Head of caudate nucleus (tissue), 42 donors: ENCODE data around the gene PCTP.
A peak's percentile ranks its signal among the peaks of the same experiment; 100 is the strongest.

ENCODE experiments used
- DNase-seq, 42 donors: peaks; one replicate each; pipeline versions ENCODE4 v3.0.0 to v3.0.0-alpha.2; 2020 to 2021; ENCODE audit warnings: mixed read lengths in 7 of 42
- intact Hi-C: fragments of 100-400 bp; cut with DNase I; formaldehyde crosslinking; loops from one replicate; pipeline ENCODE4 v1.15.0; 2022

The PCTP gene

DNA sequence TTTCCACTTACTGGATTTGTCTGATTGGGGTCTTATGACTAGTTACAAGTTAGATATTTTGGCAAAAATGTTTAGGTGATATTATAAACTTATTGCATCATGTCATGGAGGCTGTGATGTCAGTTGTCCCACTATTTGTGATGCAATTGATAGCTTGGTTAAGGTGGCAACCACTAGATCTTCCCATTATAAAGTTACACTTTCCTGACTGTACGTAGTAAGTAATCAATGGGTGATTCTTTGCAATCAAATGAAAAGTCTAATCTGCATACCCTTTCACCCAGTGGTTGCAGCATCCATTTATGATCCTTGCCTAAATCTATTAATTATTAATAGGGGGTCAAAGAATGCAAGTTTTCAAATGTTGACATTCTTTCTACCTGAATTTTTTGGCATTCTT, 4.4 kb upstream of the PCTP start:
- intact Hi-C loops, result no loop called here
- no peak for DNase-seq

DNA sequence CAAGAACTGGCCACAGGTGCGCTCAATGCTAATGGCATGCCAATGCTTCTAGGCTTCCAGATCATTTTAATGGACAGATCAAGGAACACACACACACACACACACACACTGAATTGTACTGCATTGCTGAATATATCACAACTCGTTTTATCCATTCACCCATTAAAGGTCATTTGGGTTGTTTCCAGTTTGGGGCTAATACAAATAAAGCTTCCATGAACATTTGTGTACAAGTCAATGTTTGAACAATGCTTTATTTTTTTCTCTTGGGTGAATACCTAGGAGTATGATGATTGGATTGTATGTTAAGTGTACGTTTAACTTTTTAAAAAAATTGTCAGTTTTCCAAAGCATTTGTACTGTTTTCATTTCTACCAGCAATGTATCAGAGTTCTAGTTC, 3.6 kb upstream of the PCTP start:
- intact Hi-C loops, result no loop called here

DNA sequence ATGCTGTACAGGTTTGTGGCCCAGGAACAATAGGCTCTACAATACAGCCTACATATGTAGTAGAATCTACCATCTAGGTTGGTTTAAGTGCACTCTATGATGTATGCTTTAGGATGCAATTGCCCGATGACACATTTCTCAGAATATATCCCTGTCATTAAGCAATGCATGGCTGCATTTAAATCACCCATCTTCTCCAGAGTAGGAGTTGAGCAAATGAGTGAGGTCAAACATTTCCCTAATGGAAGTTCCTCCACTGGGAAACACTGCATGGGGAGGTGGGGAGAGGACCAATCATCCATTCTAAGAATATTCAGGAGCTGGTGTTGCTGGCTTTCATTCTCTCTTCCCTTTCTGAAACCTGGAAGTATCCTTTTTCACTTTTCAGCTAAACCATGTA, 2.0 kb upstream of the PCTP start:
- no peak for DNase-seq
- intact Hi-C loops, result no loop called here

More for the DNA sequence above, 3.6 kb upstream of the PCTP start:
- DNase-seq, result no peak

DNA sequence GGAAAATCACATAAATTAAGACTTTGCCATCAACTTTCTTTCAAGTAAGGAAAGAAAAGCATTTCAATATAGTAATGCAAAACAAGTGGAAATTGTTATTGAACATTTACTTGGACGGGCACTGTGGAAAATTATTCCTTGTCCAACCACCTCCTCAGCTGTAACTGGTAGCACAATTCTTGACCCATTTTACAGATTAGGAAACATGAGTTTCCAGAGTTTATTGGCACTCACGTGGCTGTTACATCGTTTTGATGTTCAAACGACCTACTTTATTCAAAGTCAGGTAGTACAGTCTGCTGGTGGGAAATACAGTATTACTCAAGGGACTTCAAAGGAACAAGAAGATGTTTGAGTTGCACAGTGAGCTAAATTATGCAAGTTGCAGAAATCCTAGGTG, 866 bp upstream of the PCTP start:
- no peak for DNase-seq
- intact Hi-C loops, result no loop called here

DNA sequence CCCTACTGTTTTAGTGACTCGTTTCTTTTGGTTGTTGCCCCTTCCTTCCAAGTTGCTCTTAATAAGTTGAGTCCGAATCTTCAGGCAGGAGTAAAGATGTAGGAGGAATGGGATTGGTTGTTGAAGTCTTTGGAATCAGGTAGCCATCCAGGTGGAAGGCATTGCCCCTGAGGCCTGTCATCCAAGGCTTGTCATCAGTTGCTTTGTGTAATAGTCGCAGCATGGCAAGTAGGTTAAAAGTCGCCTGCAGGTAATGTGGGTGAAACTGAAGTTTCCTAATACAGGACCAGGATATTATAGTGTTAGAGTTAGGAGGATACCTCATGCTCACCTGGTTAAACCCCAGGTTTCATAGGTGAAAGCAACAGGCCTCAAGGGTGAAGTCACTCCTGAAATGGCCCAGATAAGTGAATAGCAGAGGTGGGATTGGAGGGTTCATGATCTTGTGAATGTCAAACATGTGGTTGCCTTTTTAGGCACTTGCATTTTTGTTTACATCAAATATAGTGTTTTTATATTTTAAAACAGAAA, 934 bp downstream of the PCTP start:
- intact Hi-C loops, result no loop called here
- no peak for DNase-seq

GRCh38 chr17:55756689-55757088, 5.8 kb downstream of the PCTP start:
- intact Hi-C loops, result no loop called here
- no peak for DNase-seq

- DNase-seq, result no peak
- intact Hi-C loops, result no loop called here
Observed at GRCh38 chr17:55757659-55758058, 6.8 kb downstream of the PCTP start.

GRCh38 chr17:55758171-55758570, 7.3 kb downstream of the PCTP start:
- DNase-seq, result no peak
- intact Hi-C loops, result no loop called here

GRCh38 chr17:55760643-55761355, 9.9 kb downstream of the PCTP start:
- intact Hi-C loops, result no loop called here
- DNase-seq, result no peak

GRCh38 chr17:55762086-55762858, 11.4 kb downstream of the PCTP start:
- intact Hi-C loops, result no loop called here
- DNase-seq, result no peak

DNA sequence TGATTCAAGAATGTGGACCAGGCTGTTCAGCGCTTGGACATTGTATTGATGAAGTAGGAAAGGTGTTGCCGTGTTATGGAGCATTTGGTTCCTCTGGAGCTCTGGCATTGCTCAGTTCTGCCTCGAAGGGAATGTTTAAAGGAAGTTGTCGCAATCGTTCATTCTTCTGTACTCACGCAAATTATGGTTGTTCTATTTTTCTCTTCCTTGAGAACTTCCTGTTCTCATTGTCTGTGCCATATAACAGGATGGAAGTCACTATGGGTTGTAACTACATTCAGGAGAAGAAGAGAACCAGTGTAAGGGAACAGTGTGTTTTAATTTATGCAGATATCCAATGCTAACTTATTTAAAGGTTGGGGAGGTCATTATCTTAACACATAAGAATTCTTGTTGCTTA, 13.0 kb downstream of the PCTP start:
- no peak for DNase-seq
- intact Hi-C loops, result no loop called here

DNA sequence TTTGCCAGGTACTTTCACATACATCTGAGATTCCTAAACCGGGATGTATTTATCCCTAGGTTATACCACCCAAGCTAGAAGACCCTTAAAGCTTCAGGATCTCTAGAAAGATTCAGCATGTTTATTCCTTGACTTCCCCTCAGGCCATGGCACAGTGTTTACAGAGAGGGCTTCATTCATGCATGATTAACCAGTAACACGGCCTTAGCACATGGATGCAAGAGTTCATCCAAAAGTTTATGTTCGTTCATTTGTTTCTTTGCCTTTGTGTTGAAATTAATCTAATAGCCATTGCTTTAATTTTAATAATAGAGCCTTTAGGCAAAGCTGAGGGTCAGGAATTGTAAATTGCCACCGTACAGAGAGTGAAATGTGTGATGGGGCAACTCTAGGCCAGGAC, 13.8 kb downstream of the PCTP start:
- intact Hi-C loops, result no loop called here
- no peak for DNase-seq

DNA sequence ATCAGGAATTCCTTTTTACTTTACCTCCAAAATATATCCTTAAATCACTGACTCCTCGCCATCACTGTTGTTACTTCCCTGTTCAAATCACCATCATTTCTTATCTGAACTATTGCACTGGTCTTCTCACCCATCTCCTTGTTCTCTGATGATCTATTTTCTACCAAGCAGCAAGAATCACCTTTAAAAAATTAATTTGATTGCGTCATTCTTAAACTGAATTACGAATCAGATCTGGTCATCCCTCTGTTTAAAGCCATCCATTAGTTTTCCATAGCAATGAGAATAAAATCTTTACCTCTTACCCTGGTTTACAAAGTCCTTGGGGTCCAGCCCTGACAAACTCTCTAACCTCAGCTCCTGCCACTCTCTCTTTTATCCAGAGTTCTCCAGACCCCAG, 14.6 kb downstream of the PCTP start:
- DNase-seq, result no peak
- intact Hi-C loops, result no loop called here

DNA sequence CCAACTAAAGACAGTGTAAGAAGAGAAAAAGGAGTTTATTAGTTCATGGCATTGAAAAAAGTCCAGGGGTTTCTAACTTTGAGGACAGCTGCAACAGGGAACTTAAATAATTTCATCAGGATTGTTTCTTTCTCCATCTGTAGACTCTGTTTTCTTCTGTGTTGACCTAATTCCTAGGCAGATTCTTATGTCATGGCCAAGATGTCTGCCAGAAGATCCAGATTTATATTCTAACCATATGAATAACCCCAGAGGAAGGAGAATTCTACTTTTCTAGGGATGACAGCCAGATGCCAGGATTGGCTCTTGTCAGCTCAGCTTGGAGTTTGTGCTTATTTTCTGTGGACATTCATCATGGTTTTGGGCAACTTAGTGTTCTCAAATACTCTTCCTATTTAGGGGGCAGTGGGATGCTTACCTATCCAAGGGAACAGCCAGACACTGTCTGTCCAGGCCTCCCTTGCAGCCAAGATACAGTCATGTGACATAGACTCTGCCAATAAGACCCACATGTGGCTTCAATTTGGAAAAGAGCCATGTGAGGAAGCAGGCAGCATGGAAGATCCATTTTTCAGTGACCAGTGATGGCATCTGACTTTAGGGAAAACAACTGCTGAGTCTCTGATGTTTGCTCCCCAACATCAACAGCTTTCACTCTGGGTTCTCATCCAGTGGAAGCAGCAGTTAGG, 18.2 kb downstream of the PCTP start:
- intact Hi-C loops, result no loop called here
- no peak for DNase-seq

DNA sequence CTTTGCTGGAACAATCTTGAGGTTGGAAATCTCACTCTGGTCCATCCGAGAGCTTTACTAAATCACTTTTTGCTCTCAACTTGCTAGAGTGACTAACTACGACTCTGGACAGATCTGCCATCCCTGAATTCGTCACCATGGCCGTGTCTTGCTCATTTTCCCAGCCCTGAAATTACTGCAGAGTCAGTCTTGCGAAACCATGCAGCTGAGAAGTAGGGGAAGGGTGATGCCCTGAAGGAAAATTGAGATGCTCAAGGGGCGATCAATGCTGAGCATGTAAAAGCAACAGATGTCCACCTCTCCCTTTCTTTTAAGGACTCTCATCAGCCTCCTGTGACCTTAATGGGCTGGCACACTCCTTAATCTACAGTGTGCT, 18.8 kb downstream of the PCTP start:
- intact Hi-C loops, result no loop called here

DNA sequence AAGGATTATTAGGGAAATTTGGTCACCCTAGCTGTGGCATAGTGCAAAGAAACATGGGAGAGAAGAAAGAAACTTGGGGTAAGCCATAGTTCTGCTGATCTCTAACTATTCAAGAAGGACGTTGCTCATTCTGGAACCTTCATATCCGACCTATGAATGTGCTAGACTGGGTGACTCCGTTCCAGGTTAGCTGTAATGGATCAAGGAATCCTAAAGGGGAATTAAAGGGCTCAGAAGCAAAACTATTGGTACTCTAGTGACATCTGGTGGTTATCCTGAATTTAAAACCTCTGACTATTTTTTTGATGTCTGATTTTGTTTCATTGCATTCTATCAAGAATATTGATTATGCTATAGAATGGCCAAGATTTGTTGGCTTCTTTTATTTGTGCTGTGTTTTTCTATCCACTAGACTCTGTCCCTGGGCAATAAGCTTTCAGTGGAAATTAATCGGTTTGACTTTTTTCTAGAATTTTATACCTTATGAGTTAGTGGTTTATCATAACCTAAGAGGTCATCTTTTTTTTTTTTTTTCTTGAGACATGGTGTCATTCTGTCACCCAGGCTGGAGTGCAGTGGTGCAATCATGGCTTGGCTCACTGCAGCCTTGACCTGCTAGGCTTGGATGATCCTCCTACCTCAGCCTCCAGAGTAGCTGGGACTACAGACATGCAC, 19.5 kb downstream of the PCTP start:
- intact Hi-C loops, result loop anchor here (5.0 kb wide), 1 partner anchor 243 kb away; no protein-coding TSS in a partner anchor
- DNase-seq, result no peak

More for the DNA sequence above, 18.8 kb downstream of the PCTP start:
- no peak for DNase-seq

DNA sequence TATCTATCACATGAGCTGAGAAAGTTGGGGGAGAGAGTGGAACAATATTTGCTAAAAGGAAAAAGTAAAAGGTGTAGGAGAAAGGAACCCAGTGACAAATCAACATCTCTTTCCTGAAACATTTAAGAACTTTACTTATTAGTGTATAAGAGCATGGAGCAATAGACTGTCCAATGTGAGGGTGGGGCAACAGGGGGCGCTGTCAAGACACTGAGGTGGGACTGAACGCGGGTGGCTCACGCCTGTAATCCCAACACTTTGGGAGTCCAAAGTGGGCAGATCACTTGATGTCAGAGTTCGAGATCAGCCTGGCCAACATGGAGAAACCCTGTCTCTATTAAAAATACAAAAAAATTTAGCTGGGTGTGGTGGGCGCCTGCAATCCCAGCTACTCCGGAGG, 21.2 kb downstream of the PCTP start:
- no peak for DNase-seq
- intact Hi-C loops, result loop anchor here (5.0 kb wide), 1 partner anchor 245 kb away; no protein-coding TSS in a partner anchor

DNA sequence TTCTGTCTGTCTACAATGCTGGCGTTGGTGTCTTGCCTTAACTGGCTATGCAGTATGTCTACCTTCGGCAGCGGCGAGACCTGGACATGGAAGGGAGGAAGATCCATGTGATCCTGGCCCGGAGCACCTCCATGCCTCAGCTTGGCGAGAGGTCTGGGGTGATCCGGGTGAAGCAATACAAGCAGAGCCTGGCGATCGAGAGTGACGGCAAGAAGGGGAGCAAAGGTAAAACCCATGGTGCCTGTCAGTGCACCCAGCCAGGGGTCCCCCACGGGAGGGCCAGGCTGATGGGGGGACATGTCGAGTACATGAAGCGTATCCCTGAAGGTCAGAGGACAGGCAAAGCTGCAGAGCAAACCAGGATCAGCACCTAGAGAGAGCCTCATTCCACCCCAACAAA, 22.8 kb downstream of the PCTP start:
- intact Hi-C loops, result loop anchor here (5.0 kb wide), 1 partner anchor 246 kb away; no protein-coding TSS in a partner anchor
- DNase-seq, result no peak

- intact Hi-C loops, result loop anchor here (5.0 kb wide), 1 partner anchor 248 kb away; no protein-coding TSS in a partner anchor
- peak in 6 of 42 donors; percentile 10 to 43 (median 22) for DNase-seq
Observed at GRCh38 chr17:55774846-55775271, 24.0 kb downstream of the PCTP start.
